Measurements from ENCODE around the gene EPHA1. TPM values are rescaled to one million over a fixed set of nuclear protein-coding genes. Genes with fewer than 3 reads are reported as not detected.

EPHA1 gene
- total RNA-seq = 0.32 and 0.91 TPM in 2 replicates

DNA sequence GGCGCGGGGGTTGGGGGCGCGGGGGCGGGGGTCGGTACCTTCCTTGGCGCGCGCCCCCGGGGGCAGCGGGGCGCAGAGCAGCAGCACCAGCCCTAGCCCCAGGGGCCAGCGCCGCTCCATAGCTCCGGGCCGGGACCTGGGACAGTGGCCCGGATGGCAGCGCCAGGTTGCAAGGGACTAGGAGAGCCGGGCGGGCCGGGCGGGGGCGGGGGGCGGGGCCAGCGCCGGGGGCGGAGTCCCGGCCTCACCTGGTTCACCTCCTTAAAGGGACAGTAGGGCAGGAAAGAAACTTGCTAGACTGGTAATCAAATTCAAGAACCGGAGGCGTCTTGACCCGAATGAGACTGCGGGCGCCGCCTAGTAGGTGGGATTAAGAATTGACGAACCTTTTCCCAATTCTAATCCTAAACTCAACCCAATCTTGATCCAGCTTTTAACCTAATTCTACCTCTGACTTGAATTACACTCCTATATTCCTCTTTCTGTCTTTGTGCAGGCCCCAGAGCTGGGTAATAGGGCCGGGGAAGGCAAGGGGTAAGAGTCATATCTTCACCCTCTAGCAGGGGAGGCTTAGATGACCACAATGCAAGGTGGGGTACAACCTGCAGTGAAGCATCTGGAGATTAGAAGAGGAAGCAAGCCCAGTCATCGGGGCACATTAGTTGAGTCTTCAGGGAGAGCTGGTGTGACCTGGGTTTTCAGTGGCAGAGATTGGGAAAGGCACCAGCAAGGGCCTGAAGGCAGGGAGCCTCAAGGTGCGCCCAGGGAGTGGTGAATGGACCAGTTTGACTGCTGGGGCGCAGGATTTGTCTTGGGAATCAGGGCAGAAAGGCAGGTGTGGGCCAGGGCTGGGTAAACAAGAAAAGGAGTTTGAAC is at the start of gene EPHA1:
EPHA1 (minus strand) TSS at position 171 of the 876 bp plus-strand sequence; CDS start at position 120, 51 bp downstream.

DNA sequence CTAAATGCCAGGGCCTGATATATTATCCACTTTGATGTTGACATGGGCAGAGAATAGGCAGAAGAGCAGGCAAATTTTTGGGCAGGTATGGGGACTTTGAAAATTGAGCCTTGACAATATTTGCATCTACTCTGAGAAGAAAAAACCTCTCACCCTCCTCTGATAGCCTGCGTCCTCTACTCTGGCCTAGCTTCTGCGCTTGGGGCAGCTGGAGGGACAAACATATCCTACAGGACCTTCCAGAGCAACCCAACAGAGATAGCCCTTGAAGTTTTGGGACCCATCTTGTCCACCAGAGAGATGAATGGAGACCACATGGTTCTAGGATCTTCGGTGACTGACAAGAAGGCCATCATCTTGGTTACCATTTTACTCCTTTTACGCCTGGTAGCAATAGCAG is 34.5 kb upstream of the EPHA1 start, which contains the start of gene TAS2R60:
TAS2R60 (plus strand) TSS at position 301 of the 400 bp plus-strand sequence; CDS start at position 301, 0 bp downstream.

DNA sequence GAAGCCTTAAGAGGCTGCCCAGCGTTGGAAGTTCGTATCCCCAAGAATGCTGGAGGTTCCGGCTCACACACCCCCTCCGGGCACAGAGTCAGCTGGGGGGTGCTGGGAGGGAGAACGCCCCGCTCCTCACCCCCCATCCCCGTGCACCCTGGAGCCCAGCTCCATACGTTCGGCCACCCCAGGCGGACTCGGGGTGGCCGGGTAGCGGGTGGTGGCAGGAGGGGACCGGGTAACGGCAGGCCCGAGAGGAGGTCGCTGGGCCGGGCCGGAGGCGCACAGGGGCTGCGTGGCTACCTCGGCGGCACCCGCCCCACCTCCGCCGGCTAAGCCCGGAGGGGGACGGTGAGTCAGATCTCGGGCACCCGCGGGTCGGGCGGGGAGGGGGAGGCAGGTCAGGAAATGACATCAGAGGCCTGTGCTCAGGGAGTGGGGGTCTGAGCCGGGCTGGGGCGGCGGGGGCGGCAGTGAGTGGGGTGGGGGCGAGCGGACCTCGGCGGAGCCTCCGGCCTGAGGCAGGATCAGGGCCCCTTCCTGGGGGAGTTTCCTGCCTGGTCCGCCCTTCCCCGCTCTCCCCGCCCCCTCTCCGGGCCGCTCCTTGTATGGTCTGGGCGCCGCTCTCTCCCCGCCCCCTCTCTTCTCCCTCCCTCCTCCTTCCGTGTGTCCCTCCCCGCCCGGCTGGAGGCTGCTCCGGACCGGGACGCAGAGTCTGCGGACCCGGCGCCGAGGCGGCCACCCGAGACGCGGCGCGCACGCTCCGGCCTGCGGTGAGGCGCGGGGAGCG is 27.8 kb downstream of the EPHA1 start, which contains the start of gene ZYX:
ZYX (plus strand) TSS at position 700 of the 781 bp plus-strand sequence. CDS start 227 bp downstream, outside the sequence.

GRCh38 chr7:143362131-143363015 is 46.3 kb downstream of the EPHA1 start, which contains the start of gene FAM131B:
FAM131B (minus strand) TSS chr7:143362713; CDS start chr7:143362603, 110 bp downstream.

Other genes starting within 250 kb of the EPHA1 start
- gene TAS2R39, start 225.4 kb downstream of the EPHA1 start, total RNA-seq = not detected in 2 replicates
- gene TAS2R40, start 186.8 kb downstream of the EPHA1 start, total RNA-seq = not detected in 2 replicates
- 124 and 133 TPM in 2 replicates for gene GSTK1, start 145.4 kb downstream of the EPHA1 start, total RNA-seq
- gene TMEM139, start 123.9 kb downstream of the EPHA1 start, total RNA-seq = 0.39 TPM in 1 of 2 replicates, not detected in the other
- 14.5 and 29.7 TPM in 2 replicates for gene CASP2, start 120.5 kb downstream of the EPHA1 start, total RNA-seq
- gene CLCN1, start 92.7 kb downstream of the EPHA1 start, total RNA-seq = 0.13 TPM in 1 of 2 replicates, not detected in the other
- gene FAM131B, start 46.1 kb downstream of the EPHA1 start, total RNA-seq = 3.1 and 3.9 TPM in 2 replicates
- gene ZYX, start 27.5 kb downstream of the EPHA1 start, total RNA-seq = 167 and 206 TPM in 2 replicates
- gene TAS2R60, start 34.6 kb upstream of the EPHA1 start, total RNA-seq = not detected in 2 replicates
- gene TAS2R41, start 69.0 kb upstream of the EPHA1 start, total RNA-seq = not detected in 2 replicates
- 0.13 and 0.64 TPM in 2 replicates for gene CTAGE15, start 162.9 kb upstream of the EPHA1 start, total RNA-seq
- gene TCAF2, start 212.1 kb upstream of the EPHA1 start, total RNA-seq = 1.7 and 7.6 TPM in 2 replicates

Data from epithelial cell of alveolus of lung (primary cell).